NT2/D1 (cell line): ENCODE measurements around the gene STK38.
"Not testable (repeated sequence)": the region's sequence is repeated elsewhere in the genome, so short reads cannot be mapped to it uniquely, and the experiment has no call there.

Source experiments
- SUZ12 ChIP-seq: IDR thresholded peaks from 2 replicates; pipeline ENCODE4 v1.6.1; 2011; ENCODE audit not compliant: insufficient read length, insufficient read depth; ENCODE audit errors: extremely low read depth
- YY1 ChIP-seq: IDR thresholded peaks from 2 replicates; pipeline ENCODE4 v1.6.1; 2011; ENCODE audit not compliant: insufficient read length, insufficient read depth
- ZNF274 ChIP-seq: IDR thresholded peaks from 2 replicates; pipeline ENCODE4 v1.6.1; 2011; ENCODE audit warnings: mild to moderate bottlenecking, low read depth, low read length

DNA sequence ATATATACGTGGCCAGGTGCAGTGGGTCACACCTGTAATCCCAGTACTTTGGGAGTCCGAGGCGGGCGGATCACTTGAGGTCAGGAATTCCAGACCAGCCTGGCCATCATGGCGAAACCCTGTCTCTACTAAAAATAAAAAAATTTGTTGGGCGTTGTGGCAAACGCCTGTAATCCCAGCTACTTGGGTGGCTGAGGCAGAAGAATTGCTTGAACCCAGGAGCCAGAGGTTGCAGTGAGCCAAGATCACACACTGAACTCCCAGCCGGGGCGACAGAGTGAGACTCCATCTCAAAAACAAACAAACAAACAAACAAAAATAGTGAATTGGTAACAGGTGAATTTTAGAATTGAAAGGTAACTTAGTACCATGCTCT lies 41.7 kb upstream of the STK38 start:
- not testable (repeated sequence) for TF ChIP-seq YY1, ZNF274, SUZ12
